ENCODE results near the gene MNT. TPM values are rescaled to one million over a fixed set of nuclear protein-coding genes. Genes with fewer than 3 reads are reported as not detected.

The MNT gene
- total RNA-seq, 1 experiment from 2014 or later: 24.4 TPM

GRCh38 chr17:2387086-2388019 lies 13.5 kb downstream of the MNT start:
- CTCF ChIA-PET: interaction anchor here (1.1 kb wide), 1 partner anchor 29 kb away, joined by 5 read pairs; no protein-coding TSS in a partner anchor
- BruUV-seq (replicated peaks): no TSS peak
- Mint-ChIP-seq H3K4me1 (ENCODE audit: low read depth, unreplicated experiment) (no peaks in the 10 kb centered on the region), H3K27ac (ENCODE audit: unreplicated experiment) (no peak overlapping the region), H3K4me3 (ENCODE audit: unreplicated experiment) (no peak overlapping the region), H3K9me3 (ENCODE audit: unreplicated experiment) (no peaks in the 10 kb centered on the region), H3K36me3 (ENCODE audit: insufficient read depth, unreplicated experiment) (peaks cover 35% of the 10 kb centered on the region), H3K27me3 (ENCODE audit: insufficient read depth, unreplicated experiment) (no peaks in the 10 kb centered on the region)
- POLR2A ChIA-PET: no interaction called here
- intact Hi-C loops (cut with micrococcal nuclease; ENCODE audit: unreplicated experiment): no loop called here
- no peak for DNase-seq
- Histone ChIP-seq H3K4me3 (ENCODE audit: low read depth, low read length) (no peak overlapping the region), H3K4me1 (no peaks in the 10 kb centered on the region), H3K36me3 (ENCODE audit: control insufficient read depth, insufficient read depth, low read length) (no peaks in the 10 kb centered on the region), H3K27me3 (replicated peaks; ENCODE audit: control insufficient read depth, insufficient read depth, low read length) (no peaks in the 10 kb centered on the region), H3K9me3 (no peaks in the 10 kb centered on the region)
- no peak for TF ChIP-seq CTCF (IDR thresholded peaks at IDR 0.05; ENCODE audit: insufficient read depth in 1 of 2, low read depth in 1 of 2, low read length in 1 of 2, severe bottlenecking in 1 of 2, unreplicated experiment in 1 of 2)

GRCh38 chr17:2386400-2387085 lies 14.3 kb downstream of the MNT start:
- intact Hi-C loops (cut with micrococcal nuclease; ENCODE audit: unreplicated experiment): no loop called here

More at GRCh38 chr17:2386400-2387085, 14.3 kb downstream of the MNT start:
- POLR2A ChIA-PET: no interaction called here
- no peak for DNase-seq
- TF ChIP-seq CTCF (IDR thresholded peaks at IDR 0.05; ENCODE audit: insufficient read depth in 1 of 2, low read depth in 1 of 2, low read length in 1 of 2, severe bottlenecking in 1 of 2, unreplicated experiment in 1 of 2): no peak
- CTCF ChIA-PET: no interaction called here
- Histone ChIP-seq H3K4me3 (ENCODE audit: low read depth, low read length) (no peak overlapping the region), H3K4me1 (no peaks in the 10 kb centered on the region), H3K36me3 (ENCODE audit: control insufficient read depth, insufficient read depth, low read length) (no peaks in the 10 kb centered on the region), H3K9me3 (no peaks in the 10 kb centered on the region), H3K27me3 (replicated peaks; ENCODE audit: control insufficient read depth, insufficient read depth, low read length) (no peaks in the 10 kb centered on the region)
- peaks cover 28% of the 10 kb centered on the region for H3K36me3 Mint-ChIP-seq (ENCODE audit: insufficient read depth, unreplicated experiment)
- no TSS peak for BruUV-seq (replicated peaks)
- no peak overlapping the region for H3K27ac Mint-ChIP-seq (ENCODE audit: unreplicated experiment)
- H3K4me1 Mint-ChIP-seq (ENCODE audit: low read depth, unreplicated experiment): no peaks in the 10 kb centered on the region
- no peaks in the 10 kb centered on the region for H3K9me3 Mint-ChIP-seq (ENCODE audit: unreplicated experiment)
- no peaks in the 10 kb centered on the region for H3K27me3 Mint-ChIP-seq (ENCODE audit: insufficient read depth, unreplicated experiment)
- no peak overlapping the region for H3K4me3 Mint-ChIP-seq (ENCODE audit: unreplicated experiment)

All from Caco-2 (cell line).